ENCODE measurements around the gene TSC22D4.
A peak's percentile ranks its signal among the peaks of the same experiment; 100 is the strongest.
"Not testable (repeated sequence)": the region's sequence is repeated elsewhere in the genome, so short reads cannot be mapped to it uniquely, and the experiment has no call there.

TSC22D4 gene

DNA sequence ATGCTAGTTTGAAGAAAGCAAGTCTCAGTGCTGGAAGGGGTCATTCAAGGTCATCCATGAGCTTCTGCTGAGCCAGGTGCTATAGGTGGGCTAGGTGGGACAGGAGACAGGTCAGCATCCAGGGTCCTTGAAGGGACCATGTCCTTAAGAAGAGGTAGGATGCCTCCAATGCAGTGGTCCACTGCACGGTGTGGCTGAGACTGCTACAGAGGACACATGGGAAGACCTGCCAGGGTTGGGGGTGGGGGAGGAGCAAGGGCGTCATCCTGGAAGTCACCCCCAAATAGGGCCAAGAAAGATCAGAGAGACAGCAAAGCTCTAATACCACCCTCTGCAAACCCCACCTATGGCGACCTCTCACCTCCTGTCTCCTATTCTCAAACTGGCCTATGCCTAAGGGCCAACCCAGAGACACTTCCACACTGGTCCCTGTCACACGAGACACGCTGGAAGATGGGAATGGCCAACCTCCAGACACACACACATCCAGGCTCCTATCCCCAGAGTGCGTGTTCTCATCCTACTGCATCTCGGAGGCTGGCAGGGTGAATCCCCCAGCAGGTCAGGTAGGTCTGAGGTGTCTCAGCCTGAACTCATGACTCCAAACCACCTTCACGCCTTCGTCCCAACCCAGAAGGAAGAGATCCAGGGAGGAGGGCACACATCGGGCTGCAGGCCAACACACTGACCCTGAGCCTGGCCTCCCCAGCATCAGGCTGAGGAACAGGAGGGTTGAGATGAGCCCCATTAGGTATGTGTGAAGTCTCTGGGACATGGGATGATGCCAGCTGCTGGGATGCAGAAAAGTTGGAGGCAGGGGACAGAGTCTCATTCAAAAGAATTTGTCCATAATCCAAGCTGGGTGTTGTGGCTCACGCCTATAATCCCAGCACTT lies 37.1 kb downstream of the TSC22D4 start:
- DNase-seq: no peak

DNA sequence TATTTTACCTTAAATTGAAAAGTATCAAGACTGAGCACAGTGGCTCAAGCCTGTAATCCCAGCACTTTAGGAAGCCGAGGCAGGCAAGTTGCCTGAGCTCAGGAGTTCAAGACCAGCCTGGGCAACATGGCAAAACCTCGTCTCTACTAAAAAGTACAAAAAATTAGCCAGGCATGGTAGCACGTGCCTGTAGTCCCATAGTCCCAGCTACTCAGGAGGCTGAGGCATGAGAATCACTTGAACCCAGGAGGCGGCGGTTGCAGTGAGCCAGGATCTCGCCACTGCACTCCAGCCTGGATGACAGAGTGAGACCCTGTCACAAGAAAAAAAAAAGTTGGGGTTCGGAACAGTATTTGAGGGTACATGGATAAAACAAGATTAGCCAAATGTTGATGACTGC lies 39.8 kb downstream of the TSC22D4 start:
- DNase-seq: not testable (repeated sequence)

DNA sequence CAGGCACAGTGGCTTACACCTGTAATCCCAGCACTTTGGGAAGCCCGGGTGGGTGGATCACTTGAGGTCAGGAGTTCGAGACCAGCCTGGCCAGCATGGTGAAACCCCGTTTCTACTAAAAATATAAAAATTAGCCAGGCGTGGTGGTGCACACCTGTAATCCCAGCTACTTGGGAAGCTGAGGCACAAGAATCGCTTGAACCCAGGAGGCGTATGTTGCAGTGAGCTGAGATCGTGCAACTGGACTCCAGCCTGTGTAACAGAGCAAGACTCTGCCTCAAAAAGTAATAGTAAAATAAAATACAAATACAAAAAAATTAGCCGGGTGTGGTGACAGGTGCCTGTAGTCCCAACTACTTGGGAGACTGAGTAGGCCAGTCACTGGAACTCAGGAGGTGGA lies 40.3 kb downstream of the TSC22D4 start:
- DNase-seq: not testable (repeated sequence)

DNA sequence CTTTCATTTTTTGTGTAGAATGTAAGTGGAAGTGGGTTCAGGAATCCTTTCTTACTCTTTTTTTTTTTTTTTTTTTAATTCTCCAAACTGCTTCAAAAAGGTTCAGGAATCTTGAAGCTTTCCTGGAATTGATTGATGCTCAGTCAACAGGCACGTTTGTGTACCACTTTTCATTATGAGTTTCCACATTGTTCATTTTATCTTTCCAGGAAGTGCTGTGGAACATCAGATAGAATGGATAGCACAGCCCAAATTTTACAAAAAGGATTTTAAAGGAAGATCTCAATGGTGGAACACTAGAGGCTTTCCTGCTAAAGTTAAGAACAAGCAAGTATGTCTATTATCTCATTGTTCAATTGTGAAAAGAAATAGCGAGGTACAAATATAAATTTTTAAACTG lies 40.8 kb downstream of the TSC22D4 start:
- no peak for DNase-seq

DNA sequence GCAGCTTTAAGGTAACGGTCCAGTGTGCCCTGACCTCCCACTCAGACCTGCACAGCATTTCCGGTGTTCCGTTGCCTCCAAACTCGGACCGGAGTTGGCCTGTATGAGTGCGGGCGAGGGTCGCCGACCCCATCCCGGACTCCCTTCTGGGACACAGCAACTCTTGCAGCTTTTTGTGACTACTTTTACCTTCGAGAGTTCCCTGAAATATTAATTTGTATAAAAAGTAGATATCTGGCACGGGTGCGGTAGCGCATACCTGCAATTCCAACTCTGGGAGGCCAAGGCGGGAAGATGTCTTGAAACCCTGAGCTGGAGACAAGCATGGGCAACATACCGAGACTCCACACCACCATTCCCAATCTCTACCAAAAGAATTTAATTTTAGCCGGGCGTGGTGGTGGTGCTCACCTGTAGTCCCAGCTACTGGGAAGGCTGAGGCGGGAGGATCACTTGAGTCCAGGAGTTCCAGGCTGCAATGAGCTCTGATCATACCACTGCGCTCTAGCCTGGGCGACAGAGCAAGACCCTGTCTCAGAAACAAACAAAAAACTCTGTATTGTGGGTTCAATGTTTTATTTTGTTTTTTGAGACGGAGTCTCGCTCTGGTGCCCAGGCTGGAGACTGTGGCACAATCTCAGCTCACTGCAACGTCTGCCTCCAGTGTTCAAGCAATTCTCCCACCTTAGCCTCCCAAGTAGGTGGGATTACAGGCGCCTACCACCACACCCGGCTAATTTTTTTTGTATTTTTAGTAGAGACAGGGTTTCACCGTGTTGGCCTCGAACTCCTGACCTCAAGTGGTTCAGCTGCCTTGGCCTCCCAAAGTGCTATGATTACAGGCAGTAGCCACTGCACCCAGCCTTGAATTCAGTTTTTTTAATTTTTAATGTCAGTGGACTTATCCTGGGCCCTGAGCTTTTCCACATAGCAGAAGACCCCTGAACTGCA lies 41.6 kb downstream of the TSC22D4 start:
- DNase-seq: no peak

DNA sequence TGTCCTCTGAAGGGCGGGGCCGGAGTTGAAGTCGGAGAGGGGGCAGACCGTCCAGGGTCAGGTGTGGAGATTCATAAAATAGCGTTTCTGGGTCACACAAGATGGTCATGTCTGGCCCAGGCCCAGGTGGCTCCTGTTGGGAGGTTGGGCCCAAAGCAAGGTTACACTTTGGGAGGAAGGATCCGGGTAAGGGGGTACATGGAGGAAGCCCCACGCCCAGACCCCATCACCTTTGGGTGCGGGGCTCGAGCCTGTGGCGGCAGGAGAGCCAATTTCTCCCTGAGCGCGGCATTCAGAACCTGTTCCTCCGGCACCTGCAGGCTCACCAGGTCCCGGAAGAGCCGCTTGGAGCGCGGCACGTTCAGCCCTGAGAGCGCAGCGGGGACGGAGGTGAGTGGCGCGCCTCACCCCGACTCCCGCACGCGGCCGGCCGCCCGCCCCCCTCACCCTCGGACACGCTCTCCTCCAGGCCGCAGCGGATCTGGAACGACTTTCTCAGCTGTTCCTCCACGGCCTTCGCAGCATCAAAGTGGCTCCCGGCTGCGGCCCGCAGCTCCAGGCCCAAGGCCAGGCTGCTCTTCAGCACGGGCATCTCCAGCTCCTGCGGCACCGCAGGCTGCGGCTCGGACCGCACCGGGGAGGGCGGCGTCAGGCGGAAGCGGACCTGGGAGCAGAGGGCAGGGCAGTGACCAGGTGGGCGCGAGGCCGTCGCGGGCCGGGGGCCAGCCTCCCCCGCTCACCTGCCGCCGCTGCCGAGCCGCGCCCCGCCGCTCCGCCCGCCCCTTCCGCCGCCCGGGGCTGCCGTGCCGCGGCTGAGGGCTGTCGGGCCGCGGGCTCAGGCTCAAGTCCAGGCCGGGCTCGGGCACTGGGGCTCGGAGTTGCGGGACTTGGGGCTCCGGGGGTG lies 43.4 kb downstream of the TSC22D4 start:
- peak; percentile 35 to 40 for DNase-seq

DNA sequence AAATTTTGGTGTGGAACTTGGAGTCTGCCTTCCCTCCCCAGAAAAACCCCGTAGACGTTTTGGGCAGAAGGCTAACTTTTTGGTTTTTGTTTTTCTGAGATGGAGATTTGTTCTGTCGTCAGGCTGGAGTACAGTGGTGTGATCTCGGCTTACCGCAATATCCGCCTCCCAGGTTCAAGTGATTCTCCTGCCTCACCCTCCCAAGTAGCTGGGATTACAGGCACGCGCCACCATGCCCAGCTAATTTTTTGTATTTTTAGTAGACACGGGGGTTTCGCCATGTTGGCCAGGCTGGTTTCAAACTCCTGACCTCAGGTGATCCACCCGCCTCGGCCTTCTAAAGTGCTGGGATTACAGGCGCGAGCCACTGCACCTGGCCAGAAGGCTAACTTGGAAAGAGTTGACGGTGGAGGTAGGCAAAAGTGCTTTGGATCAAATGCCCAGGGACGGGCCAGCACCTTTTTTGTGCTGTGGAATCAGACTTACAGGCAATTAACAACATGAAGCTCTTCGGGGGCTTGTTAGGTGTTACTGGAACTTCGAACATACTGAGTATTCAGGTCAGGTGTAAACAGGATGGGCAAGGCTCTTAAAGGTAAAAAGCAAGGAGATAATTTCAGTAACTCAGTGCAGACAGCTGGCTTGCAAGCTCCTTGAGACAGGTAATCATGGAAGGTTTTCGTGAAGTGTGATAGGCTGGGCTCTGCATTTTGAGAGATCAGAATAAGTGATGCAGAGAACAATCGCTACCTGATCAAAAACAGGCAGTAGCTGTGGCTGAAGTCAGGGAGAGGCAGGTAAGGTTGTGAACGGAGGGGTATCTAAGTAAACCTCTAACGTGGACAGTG lies 44.5 kb downstream of the TSC22D4 start:
- no peak for DNase-seq

DNA sequence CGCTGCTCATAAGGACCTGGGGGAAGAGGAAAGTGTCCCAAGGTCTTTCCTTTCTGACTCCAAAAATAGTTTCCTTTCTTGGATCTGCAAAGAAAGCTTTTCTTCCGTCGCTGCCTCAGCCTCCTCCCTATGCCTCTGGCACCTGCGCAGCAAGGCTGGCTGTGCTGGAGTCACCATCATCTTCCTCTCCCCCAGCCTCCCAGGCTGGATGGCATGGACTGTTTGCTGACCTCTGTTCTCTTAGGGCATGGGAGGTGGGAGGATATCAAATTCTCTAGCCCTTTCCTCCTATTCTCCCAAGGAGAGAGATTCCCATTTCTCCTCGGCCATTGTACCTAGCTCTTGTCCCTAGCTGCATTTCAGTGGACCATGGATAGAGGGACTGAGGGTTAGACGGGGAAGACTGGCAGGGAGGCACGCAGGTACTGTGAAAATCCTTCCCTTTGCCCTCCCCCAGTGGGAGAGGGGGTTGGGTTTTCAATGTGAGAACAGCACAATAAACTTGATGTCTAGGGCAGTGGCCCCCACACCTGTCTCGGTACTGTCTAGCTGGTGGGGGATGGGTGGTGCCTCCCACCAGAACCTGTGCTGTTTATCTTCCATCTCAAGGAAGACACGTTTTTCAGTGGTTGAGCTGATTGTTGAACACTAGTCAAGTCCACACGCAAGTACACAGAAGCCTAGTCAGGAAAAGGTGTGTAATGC lies 45.3 kb downstream of the TSC22D4 start:
- DNase-seq: no peak

DNA sequence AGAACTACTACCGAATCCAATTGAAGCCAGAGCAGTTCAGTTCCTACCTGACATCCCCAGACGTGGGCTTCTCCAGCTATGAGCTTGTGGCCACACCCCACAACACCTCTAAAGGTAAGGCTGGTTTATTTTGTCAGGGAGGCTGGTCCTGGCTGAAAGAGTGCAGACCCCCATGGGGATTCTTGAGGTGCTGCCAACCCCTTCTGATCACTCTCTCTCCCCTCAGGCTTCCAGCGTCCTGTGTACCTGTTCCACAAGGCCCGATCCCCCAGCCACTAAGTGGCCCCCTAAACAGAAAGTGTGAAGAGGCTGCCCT lies 45.8 kb downstream of the TSC22D4 start:
- DNase-seq: no peak

DNA sequence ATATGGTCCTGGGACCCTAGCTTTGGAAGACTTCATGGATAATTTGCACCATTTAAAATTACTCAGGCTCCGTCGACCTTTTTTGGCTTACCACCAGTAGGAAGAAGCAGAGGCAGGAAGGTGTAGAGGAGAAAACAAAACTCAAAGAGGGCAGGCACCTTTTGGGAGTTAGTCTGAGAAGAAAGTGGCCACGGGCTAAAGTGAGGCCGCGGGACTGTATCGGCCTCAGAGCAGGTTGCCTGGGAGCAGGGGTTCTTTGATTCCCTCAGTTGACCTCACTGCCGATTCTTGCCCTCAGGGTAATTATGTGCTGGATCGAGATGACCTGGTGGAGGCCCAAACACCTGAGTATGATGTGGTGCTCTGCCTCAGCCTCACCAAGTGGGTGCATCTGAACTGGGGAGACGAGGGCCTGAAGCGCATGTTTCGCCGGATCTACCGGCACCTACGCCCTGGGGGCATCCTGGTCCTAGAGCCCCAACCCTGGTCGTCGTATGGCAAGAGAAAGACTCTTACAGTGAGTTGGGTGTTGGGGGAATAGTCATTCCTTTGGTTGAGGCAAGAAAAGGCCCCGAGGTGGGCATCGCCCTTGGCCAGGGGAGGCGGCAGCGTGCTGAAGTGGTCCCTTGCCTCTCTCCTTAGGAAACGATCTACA lies 46.3 kb downstream of the TSC22D4 start:
- no peak for DNase-seq

DNA sequence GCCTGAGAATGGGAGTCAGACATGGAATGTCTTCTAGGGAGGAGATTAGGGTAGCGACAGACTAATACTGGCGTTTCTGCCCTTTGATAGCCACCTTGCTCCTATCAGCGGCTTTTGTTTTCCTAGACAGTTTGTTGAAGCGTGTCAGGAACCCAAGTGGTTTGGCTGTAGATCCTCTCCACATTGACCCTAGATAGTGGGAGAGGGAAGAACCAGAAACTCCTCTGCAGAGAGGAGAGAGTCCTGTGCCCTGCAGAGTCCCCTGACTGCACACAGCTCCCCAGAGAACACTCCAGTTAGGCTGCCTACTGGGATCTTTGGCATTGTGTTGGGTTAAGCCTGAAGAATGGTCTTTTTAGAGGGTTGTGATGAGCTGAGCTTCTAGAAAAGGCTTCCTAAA lies 47.0 kb downstream of the TSC22D4 start:
- DNase-seq: no peak

DNA sequence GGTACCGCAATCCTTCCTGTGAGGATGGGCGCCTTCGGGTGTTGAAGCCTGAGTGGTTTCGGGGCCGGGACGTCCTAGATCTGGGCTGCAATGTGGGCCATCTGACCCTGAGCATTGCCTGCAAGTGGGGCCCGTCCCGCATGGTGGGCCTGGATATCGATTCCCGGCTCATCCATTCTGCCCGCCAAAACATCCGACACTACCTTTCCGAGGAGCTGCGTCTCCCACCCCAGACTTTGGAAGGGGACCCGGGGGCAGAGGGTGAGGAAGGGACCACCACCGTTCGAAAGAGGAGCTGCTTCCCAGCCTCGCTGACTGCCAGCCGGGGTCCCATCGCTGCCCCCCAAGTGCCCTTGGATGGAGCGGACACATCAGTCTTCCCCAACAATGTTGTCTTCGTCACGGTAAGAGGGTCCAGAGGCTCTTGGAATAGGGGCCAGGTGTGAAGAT lies 47.7 kb downstream of the TSC22D4 start:
- no peak for DNase-seq

DNA sequence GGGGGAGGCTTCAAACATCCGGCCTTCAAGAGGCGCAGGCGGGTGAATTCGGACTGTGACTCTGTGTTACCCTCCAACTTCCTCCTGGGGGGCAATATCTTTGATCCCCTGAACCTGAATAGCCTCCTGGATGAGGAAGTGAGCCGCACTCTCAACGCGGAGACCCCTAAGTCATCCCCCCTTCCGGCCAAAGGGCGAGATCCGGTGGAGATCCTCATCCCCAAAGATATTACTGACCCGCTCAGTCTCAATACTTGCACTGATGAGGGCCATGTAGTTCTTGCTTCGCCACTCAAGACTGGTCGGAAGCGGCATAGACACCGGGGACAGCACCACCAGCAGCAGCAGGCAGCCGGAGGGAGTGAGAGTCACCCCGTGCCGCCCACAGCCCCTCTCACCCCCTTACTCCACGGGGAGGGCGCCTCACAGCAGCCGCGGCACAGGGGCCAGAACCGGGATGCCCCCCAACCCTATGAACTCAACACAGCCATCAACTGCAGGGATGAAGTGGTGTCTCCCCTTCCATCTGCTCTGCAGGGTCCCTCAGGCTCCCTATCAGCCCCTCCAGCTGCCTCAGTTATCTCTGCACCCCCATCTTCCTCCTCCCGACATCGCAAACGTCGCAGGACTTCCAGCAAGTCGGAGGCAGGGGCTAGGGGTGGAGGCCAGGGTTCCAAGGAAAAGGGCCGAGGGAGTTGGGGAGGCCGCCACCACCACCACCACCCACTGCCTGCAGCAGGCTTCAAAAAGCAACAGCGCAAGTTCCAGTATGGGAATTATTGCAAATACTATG lies 48.3 kb downstream of the TSC22D4 start:
- DNase-seq: no peak

DNA sequence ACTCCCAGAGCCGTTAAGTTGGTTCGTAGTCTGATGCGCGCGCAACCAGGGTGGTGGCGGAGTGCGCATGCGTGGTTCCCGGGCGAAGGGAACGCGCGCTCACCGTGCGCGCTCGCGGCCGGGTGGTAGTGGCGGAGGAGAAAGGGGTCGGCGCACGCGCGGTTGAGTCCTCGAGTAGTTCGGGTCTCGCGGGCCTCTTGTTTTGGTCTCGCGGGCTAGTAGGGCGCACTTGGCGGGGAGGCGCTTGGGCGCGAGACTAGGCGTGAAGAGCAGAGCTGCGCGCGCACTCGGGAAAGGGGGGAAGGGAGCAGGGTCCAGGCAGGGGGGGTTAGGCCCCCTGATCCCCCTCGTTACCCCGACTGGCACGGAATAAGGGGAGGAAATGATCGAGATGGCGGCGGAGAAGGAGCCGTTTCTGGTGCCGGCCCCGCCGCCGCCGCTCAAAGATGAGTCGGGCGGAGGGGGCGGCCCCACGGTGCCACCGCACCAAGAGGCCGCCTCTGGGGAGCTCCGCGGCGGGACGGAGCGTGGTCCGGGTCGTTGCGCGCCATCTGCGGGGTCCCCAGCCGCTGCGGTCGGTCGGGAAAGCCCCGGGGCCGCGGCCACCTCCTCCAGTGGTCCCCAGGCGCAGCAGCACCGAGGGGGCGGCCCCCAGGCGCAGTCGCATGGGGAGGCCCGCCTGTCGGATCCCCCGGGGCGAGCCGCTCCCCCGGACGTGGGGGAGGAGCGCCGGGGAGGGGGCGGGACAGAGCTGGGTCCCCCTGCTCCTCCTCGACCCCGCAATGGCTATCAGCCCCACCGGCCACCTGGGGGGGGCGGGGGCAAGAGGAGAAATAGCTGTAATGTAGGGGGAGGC lies 49.1 kb downstream of the TSC22D4 start, which contains the start of gene MEPCE:
Gene MEPCE (plus strand): TSS at position 195 of the 856 bp plus-strand sequence. CDS start 188 bp downstream, at position 383.
- peak; percentile 97 to 98 for DNase-seq

DNA sequence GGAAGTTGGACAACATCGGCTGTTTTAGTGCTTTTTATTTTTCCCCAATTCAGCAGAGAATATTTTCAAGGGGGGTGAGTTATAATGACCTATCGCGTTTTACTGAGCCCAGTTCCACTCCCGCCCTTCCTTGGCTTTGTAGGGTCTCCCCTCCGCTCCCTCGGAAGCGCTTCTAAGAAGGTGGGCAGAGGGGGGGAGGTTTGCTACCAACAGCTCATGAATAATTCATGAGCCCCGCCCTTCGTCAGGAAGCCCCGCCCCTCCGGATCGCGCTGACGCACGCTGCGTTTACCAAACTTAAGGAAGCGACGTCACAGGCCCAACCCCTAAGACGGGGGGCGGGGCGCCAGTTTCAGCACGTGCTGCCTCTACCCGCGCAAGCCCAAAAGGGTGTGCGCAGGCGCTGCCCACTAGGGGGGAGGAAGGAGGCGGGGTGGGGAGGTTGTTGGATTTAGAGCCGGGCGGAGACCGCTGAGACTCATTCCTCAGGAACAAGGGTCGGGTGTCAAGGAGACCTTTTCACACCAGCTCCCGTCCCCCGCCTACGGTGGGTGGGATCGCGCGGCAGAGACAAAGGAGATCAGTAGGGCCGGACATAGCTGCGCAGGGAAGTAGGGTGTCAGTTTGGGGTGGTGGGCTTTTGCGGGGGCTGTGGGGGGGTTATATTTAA lies 49.9 kb downstream of the TSC22D4 start:
- peak; percentile 100 for DNase-seq

DNA sequence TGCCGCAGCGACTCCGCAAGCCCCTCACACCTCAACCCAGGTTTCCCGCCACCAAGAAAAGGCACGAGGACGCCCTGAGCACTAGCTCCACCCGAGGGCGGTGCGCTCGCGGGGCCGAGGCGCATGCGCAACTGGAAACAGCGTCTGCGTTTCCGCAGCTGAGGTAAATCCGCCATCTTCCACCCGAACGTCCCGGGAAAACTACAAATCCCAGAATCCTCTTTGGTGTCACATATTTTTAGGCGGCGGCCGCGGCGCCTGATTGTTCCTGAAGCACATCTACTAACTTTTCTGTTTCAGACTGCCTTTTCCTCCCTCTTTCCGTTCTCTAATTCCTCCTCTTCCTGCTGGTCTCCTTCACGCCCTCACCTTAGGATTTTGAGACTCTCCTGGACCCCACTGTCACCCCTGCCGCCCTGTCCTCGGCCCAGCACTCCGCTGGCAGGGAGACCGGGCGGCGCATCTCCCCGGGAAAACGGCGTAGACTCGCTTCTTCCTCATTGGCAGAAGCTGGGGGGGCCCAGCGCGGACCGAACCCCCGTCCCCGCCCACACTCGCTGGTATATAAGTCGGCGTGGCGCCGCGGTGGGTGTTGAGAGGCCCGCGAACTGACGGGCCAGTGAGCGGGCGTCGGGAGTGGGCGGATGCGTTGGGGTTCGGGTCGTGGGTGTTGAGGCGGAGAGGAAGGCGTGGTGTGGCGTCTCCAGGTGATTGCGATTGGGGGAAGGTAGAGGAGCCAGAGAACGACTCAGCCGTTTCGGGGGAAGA lies 50.6 kb downstream of the TSC22D4 start, which contains the start of gene ZCWPW1:
Gene ZCWPW1 (minus strand): TSS at position 505 of the 768 bp plus-strand sequence. CDS start 8,054 bp downstream, outside the sequence.
- peak; percentile 96 to 97 for DNase-seq

DNA sequence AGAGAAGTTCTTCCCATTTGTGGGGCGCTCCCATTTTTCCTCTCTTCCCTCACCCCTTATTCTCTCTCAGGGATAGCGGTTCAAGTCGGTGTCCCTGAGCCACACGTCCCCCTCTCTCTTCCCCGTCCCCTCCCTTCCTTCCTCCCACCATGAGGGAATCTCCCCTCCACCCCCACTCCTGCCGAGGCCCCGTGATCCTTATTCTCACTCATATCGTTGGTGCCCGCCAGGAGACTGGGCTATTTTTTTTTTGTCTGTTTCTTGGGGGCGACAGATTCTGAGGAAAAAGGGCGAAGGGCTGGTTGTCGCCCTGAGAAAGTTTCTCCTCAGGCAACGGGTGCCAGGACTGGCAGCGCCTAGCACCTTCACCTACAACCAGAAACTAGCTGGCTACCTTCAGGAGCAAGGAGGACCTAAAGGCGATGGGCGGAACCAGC lies 51.2 kb downstream of the TSC22D4 start:
- no peak for DNase-seq

All from stimulated activated CD4-positive, alpha-beta T cell treated with anti-CD3 and anti-CD28 coated beads, Interleukin-2, amount 100 ng/mL, for 48 hours (primary cell).